Measurements from ENCODE around the gene PRR12. TPM values are rescaled to one million over a fixed set of nuclear protein-coding genes. Genes with fewer than 3 reads are reported as not detected.

PRR12 gene
- total and polyA plus RNA-seq, 2 donors from 2014 or later: 4.9 to 27.4 TPM

DNA sequence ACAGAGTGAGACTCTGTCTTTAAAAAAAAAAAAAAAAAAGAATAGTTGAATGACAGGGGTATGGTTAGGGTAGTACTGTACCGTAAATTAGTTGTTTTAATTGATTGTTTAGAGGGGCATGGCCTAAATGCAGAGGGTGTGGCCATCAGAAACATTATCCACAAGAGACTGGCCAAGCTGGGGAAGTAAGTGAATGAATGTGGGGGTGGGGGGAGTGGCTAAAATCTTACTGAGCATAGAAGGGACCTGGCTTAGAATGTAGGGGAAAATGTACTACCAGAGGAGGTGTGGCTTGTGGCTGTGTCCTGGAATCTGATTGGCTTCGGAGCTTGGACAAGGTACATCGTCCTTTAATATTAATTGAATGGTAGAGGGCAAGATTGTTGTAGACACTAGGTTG is 78.5 kb downstream of the PRR12 start:
- no peaks in the 10 kb centered on the region for H3K27me3 ChIP-seq (ENCODE audit: control insufficient read depth, insufficient read depth, low read length)
- TF ChIP-seq, protein P1, sequence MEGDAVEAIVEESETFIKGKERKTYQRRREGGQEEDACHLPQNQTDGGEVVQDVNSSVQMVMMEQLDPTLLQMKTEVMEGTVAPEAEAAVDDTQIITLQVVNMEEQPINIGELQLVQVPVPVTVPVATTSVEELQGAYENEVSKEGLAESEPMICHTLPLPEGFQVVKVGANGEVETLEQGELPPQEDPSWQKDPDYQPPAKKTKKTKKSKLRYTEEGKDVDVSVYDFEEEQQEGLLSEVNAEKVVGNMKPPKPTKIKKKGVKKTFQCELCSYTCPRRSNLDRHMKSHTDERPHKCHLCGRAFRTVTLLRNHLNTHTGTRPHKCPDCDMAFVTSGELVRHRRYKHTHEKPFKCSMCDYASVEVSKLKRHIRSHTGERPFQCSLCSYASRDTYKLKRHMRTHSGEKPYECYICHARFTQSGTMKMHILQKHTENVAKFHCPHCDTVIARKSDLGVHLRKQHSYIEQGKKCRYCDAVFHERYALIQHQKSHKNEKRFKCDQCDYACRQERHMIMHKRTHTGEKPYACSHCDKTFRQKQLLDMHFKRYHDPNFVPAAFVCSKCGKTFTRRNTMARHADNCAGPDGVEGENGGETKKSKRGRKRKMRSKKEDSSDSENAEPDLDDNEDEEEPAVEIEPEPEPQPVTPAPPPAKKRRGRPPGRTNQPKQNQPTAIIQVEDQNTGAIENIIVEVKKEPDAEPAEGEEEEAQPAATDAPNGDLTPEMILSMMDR (IDR thresholded peaks at IDR 0.05; ENCODE audit: borderline replicate concordance, extremely low read depth, insufficient read depth): no peak
- no peak for FAIRE-seq

GRCh38 chr19:49672131-49672919 is 81.3 kb downstream of the PRR12 start:
- Histone ChIP-seq H3K27me3 (ENCODE audit: control insufficient read depth, insufficient read depth, low read length) (no peaks in the 10 kb centered on the region), H3K9ac (ENCODE audit: low read length in 3 of 3) (peak overlapping the region in 1 of 3 donors; percentile 67), H3K4me3 (ENCODE audit: low read length in 3 of 3) (peak overlapping the region in 2 of 3 donors; percentile 19 to 41), H3K4me1 (ENCODE audit: control insufficient read depth in 2 of 3, insufficient read depth in 2 of 3, low read depth in 1 of 3, low read length in 3 of 3) (peaks cover 0 to 8% (median 0%) of the 10 kb centered on the region in 3 donors), H3K27ac (ENCODE audit: low read depth in 2 of 2, low read length in 2 of 2) (peak overlapping the region; percentile 41 to 71), H3K9me3 (ENCODE audit: control insufficient read depth in 2 of 3, insufficient read depth in 1 of 3, low read length in 3 of 3) (no peaks in the 10 kb centered on the region), H3K36me3 (ENCODE audit: control insufficient read depth in 2 of 3, insufficient read depth in 3 of 3, low read length in 3 of 3) (no peaks in the 10 kb centered on the region)
- TF ChIP-seq, protein P1 (IDR thresholded peaks at IDR 0.05; ENCODE audit: borderline replicate concordance, extremely low read depth, insufficient read depth): peak; percentile 86
- intact Hi-C loops (cut with DNase I): no loop called here
- DNase-seq (peak; percentile 85 to 93 (median 89)), FAIRE-seq (no peak)

More for the DNA sequence above, 78.5 kb downstream of the PRR12 start:
- Histone ChIP-seq H3K4me3 (ENCODE audit: low read length in 3 of 3) (no peak overlapping the region), H3K27ac (ENCODE audit: low read depth in 2 of 2, low read length in 2 of 2) (no peak overlapping the region), H3K36me3 (ENCODE audit: control insufficient read depth in 2 of 3, insufficient read depth in 3 of 3, low read length in 3 of 3) (no peaks in the 10 kb centered on the region), H3K4me1 (ENCODE audit: control insufficient read depth in 2 of 3, insufficient read depth in 2 of 3, low read depth in 1 of 3, low read length in 3 of 3) (peaks cover 0 to 14% (median 5%) of the 10 kb centered on the region in 3 donors), H3K9me3 (ENCODE audit: control insufficient read depth in 2 of 3, insufficient read depth in 1 of 3, low read length in 3 of 3) (no peaks in the 10 kb centered on the region), H3K9ac (ENCODE audit: low read length in 3 of 3) (no peak overlapping the region)
- intact Hi-C loops (cut with DNase I): no loop called here
- no peak for DNase-seq

Other genes with a start within 250 kb of the PRR12 start
- gene TEAD2, start 228.8 kb upstream of the PRR12 start, total RNA-seq: 30.2 TPM
- gene TEAD2, start 228.8 kb upstream of the PRR12 start, polyA plus RNA-seq (ENCODE audit: insufficient read depth, low read depth, low replicate concordance): 15.7 TPM
- 0.57 TPM for gene DKKL1, start 227.3 kb upstream of the PRR12 start, total RNA-seq
- gene DKKL1, start 227.3 kb upstream of the PRR12 start, polyA plus RNA-seq (ENCODE audit: insufficient read depth, low read depth, low replicate concordance): 0.95 TPM
- gene KASH5, start 202.9 kb upstream of the PRR12 start, total RNA-seq: not detected
- gene KASH5, start 202.9 kb upstream of the PRR12 start, polyA plus RNA-seq (ENCODE audit: insufficient read depth, low read depth, low replicate concordance): not detected
- not detected for gene PTH2, start 167.7 kb upstream of the PRR12 start, total RNA-seq
- gene PTH2, start 167.7 kb upstream of the PRR12 start, polyA plus RNA-seq (ENCODE audit: insufficient read depth, low read depth, low replicate concordance): not detected
- not detected for gene GFY, start 165.8 kb upstream of the PRR12 start, total RNA-seq
- gene GFY, start 165.8 kb upstream of the PRR12 start, polyA plus RNA-seq (ENCODE audit: insufficient read depth, low read depth, low replicate concordance): not detected
- gene SLC17A7, start 149.7 kb upstream of the PRR12 start, total RNA-seq: 1.4 TPM
- 0.45 TPM for gene SLC17A7, start 149.7 kb upstream of the PRR12 start, polyA plus RNA-seq (ENCODE audit: insufficient read depth, low read depth, low replicate concordance)
- gene PIH1D1, start 139.4 kb upstream of the PRR12 start, total RNA-seq: 74.0 TPM
- gene PIH1D1, start 139.4 kb upstream of the PRR12 start, polyA plus RNA-seq (ENCODE audit: insufficient read depth, low read depth, low replicate concordance): 97.2 TPM
- gene ALDH16A1, start 138.0 kb upstream of the PRR12 start, total RNA-seq: 31.8 TPM
- gene ALDH16A1, start 138.0 kb upstream of the PRR12 start, polyA plus RNA-seq (ENCODE audit: insufficient read depth, low read depth, low replicate concordance): 26.8 TPM
- gene FLT3LG, start 117.0 kb upstream of the PRR12 start, total RNA-seq: 12.5 TPM
- gene FLT3LG, start 117.0 kb upstream of the PRR12 start, polyA plus RNA-seq (ENCODE audit: insufficient read depth, low read depth, low replicate concordance): 7.4 TPM
- 2,090 TPM for gene RPL13A, start 103.6 kb upstream of the PRR12 start, total RNA-seq
- gene RPL13A, start 103.6 kb upstream of the PRR12 start, polyA plus RNA-seq (ENCODE audit: insufficient read depth, low read depth, low replicate concordance): 3,309 TPM
- gene RPS11, start 94.7 kb upstream of the PRR12 start, total RNA-seq: 1,449 TPM
- gene RPS11, start 94.7 kb upstream of the PRR12 start, polyA plus RNA-seq (ENCODE audit: insufficient read depth, low read depth, low replicate concordance): 3,462 TPM
- 235 TPM for gene FCGRT, start 78.5 kb upstream of the PRR12 start, total RNA-seq
- 317 TPM for gene FCGRT, start 78.5 kb upstream of the PRR12 start, polyA plus RNA-seq (ENCODE audit: insufficient read depth, low read depth, low replicate concordance)
- 18.4 TPM for gene RCN3, start 63.2 kb upstream of the PRR12 start, total RNA-seq
- 27.5 TPM for gene RCN3, start 63.2 kb upstream of the PRR12 start, polyA plus RNA-seq (ENCODE audit: insufficient read depth, low read depth, low replicate concordance)
- gene NOSIP, start 10.6 kb upstream of the PRR12 start, total RNA-seq: 52.8 TPM
- 122 TPM for gene NOSIP, start 10.6 kb upstream of the PRR12 start, polyA plus RNA-seq (ENCODE audit: insufficient read depth, low read depth, low replicate concordance)
- 14.9 TPM for gene PRRG2, start 9.9 kb upstream of the PRR12 start, total RNA-seq
- gene PRRG2, start 9.9 kb upstream of the PRR12 start, polyA plus RNA-seq (ENCODE audit: insufficient read depth, low read depth, low replicate concordance): 17.6 TPM
- gene RRAS, start 49.0 kb downstream of the PRR12 start, total RNA-seq: 92.3 TPM
- 140 TPM for gene RRAS, start 49.0 kb downstream of the PRR12 start, polyA plus RNA-seq (ENCODE audit: insufficient read depth, low read depth, low replicate concordance)
- 69.0 TPM for gene SCAF1, start 51.0 kb downstream of the PRR12 start, total RNA-seq
- gene SCAF1, start 51.0 kb downstream of the PRR12 start, polyA plus RNA-seq (ENCODE audit: insufficient read depth, low read depth, low replicate concordance): 18.1 TPM
- 84.9 TPM for gene IRF3, start 74.7 kb downstream of the PRR12 start, total RNA-seq
- gene IRF3, start 74.7 kb downstream of the PRR12 start, polyA plus RNA-seq (ENCODE audit: insufficient read depth, low read depth, low replicate concordance): 64.5 TPM
- gene BCL2L12, start 74.8 kb downstream of the PRR12 start, total RNA-seq: 14.4 TPM
- 13.5 TPM for gene BCL2L12, start 74.8 kb downstream of the PRR12 start, polyA plus RNA-seq (ENCODE audit: insufficient read depth, low read depth, low replicate concordance)
- 119 TPM for gene PRMT1, start 86.1 kb downstream of the PRR12 start, total RNA-seq
- gene PRMT1, start 86.1 kb downstream of the PRR12 start, polyA plus RNA-seq (ENCODE audit: insufficient read depth, low read depth, low replicate concordance): 131 TPM
- gene ADM5, start 98.4 kb downstream of the PRR12 start, total RNA-seq: 2.1 TPM
- 0.60 TPM for gene ADM5, start 98.4 kb downstream of the PRR12 start, polyA plus RNA-seq (ENCODE audit: insufficient read depth, low read depth, low replicate concordance)
- gene CPT1C, start 99.9 kb downstream of the PRR12 start, total RNA-seq: 6.0 TPM
- gene CPT1C, start 99.9 kb downstream of the PRR12 start, polyA plus RNA-seq (ENCODE audit: insufficient read depth, low read depth, low replicate concordance): 2.6 TPM
- gene TSKS, start 172.1 kb downstream of the PRR12 start, total RNA-seq: 0.50 TPM
- gene TSKS, start 172.1 kb downstream of the PRR12 start, polyA plus RNA-seq (ENCODE audit: insufficient read depth, low read depth, low replicate concordance): 0.47 TPM
- 70.0 TPM for gene AP2A1, start 175.8 kb downstream of the PRR12 start, total RNA-seq
- 32.0 TPM for gene AP2A1, start 175.8 kb downstream of the PRR12 start, polyA plus RNA-seq (ENCODE audit: insufficient read depth, low read depth, low replicate concordance)
- gene FUZ, start 222.1 kb downstream of the PRR12 start, total RNA-seq: 26.9 TPM
- gene FUZ, start 222.1 kb downstream of the PRR12 start, polyA plus RNA-seq (ENCODE audit: insufficient read depth, low read depth, low replicate concordance): 51.2 TPM
- 53.2 TPM for gene MED25, start 227.1 kb downstream of the PRR12 start, total RNA-seq
- 37.3 TPM for gene MED25, start 227.1 kb downstream of the PRR12 start, polyA plus RNA-seq (ENCODE audit: insufficient read depth, low read depth, low replicate concordance)